K562 (cell line): Measurements from ENCODE around the gene KRT36. TPM values are rescaled to one million over a fixed set of nuclear protein-coding genes. Genes with fewer than 3 reads are reported as not detected.

ENCODE experiments used
- ATF4 ChIP-seq: fragments of 450-650 bp; formaldehyde crosslinking; IDR thresholded peaks from 2 replicates; pipeline ENCODE4 v1.4.0; 2022; ENCODE audit warnings: mild to moderate bottlenecking, moderate library complexity
- NCOA1 ChIP-seq: fragments of 450-650 bp; IDR thresholded peaks from 2 replicates; pipeline ENCODE4 v1.6.1; 2016; ENCODE audit warnings: low read depth
- POLR2AphosphoS5 ChIP-seq: IDR thresholded peaks from 2 replicates; pipeline ENCODE4 v1.6.1; 2011; ENCODE audit warnings: mild to moderate bottlenecking, low read depth, low read length, moderate library complexity; ENCODE audit not compliant: control insufficient read depth, insufficient read depth
- POLR2G ChIP-seq: fragments of 200-400 bp; formaldehyde crosslinking; IDR thresholded peaks from 2 replicates; pipeline ENCODE4 v1.6.1; 2017; ENCODE audit warnings: low read depth, mild to moderate bottlenecking, antibody characterized with exemption, low read length, moderate library complexity
- PRMT5 ChIP-seq: sonication (generic); formaldehyde crosslinking; IDR thresholded peaks from 2 replicates; pipeline ENCODE4 v1.5.0; 2020; ENCODE audit warnings: missing genetic modification reagents
- SREBF2 ChIP-seq: sonication (generic); formaldehyde crosslinking; IDR thresholded peaks from 2 replicates; pipeline ENCODE4 v1.4.0; 2020; ENCODE audit warnings: mild to moderate bottlenecking, missing genetic modification reagents
- TCF3 ChIP-seq: sonication (generic); formaldehyde crosslinking; IDR thresholded peaks from 2 replicates; pipeline ENCODE4 v1.4.0; 2020; ENCODE audit warnings: mild to moderate bottlenecking, missing genetic modification reagents
- UBTF ChIP-seq, 2 experiments: IDR thresholded peaks; 2 replicates each; pipeline ENCODE4 v1.6.1; 2012; ENCODE audit warnings: improper control_type of control experiment in 2 of 2, low read depth in 2 of 2, low read length in 2 of 2, borderline replicate concordance in 1 of 2
- ZBTB11 ChIP-seq, 3 experiments: fragments of 200-800 bp in 1 of 3; fragments of 250-450 bp in 1 of 3; fragments of 450-650 bp in 1 of 3; sonication (Bioruptor Pico) in 1 of 3; sonication (Bioruptor generic) in 1 of 3; formaldehyde crosslinking in 1 of 3; IDR thresholded peaks; 2 replicates each; pipeline versions ENCODE4 v1.6.1 to v1.8.0; 2016 to 2022; ENCODE audit warnings: mild to moderate bottlenecking in 2 of 3, missing genetic modification characterization in 2 of 3, missing compliant biosample characterization in 1 of 3, moderate library complexity in 1 of 3
- ZHX1 ChIP-seq: fragments of 150-350 bp; conservative IDR thresholded peaks from 2 replicates; pipeline ENCODE4 v1.6.1; 2014; ENCODE audit warnings: low read length
- ZKSCAN1 ChIP-seq: fragments of 150-350 bp; IDR thresholded peaks from 2 replicates; pipeline ENCODE4 v1.6.1; 2016; ENCODE audit warnings: low read depth, low read length
- polyA plus RNA-seq, 8 experiments: library from polyadenylated mRNA; depleted of rRNA in 4 of 8; stranded (reverse) in 5 of 8; unstranded in 3 of 8; fragments of >200 nt; fragmentation: Nextera tagmentation in 2 of 8; fragmentation: Illumina TruSeq in 1 of 8; extraction: Ambion mirVana in 2 of 8; extraction: Trizol in 1 of 8; gene quantifications; 2 replicates each; pipeline versions ENCODE4 v1.2.1 to v1.2.3, GENCODE V29; 2011 to 2014; ENCODE audit warnings: inconsistent platforms in 1 of 8, missing spikeins in 1 of 8
- total RNA-seq, 7 experiments: library from RNA; depleted of rRNA in 6 of 7; stranded (reverse); fragments of >200 nt in 6 of 7; fragmentation: Illumina TruSeq in 2 of 7; extraction: Trizol in 2 of 7; gene quantifications; 2 replicates each; pipeline versions ENCODE4 v1.2.1 to v1.2.3, GENCODE V29; 2011 to 2021; ENCODE audit warnings: low replicate concordance in 1 of 7

The KRT36 gene
- total and polyA plus RNA-seq, 9 of the 15 experiments (the other 6 are each of a cell fraction or from before 2014, with no cell fraction given) = 0.04 TPM; not detected in 8

GRCh38 chr17:41500131-41500911 lies 10.6 kb upstream of the KRT36 start (continued):
- TF ChIP-seq ZBTB11 (CRISPR knock-in tag; IDR thresholded peaks at IDR 0.05) (0 out of 6 replicates have a peak, but pooled peaks of 1 of the 3 experiments have one; percentile 38), POLR2G (peak; percentile 56), UBTF (IDR thresholded peaks at IDR 0.05; ENCODE audit: borderline replicate concordance in 1 of 2, low read depth in 2 of 2, low read length in 2 of 2) (no peak), SREBF2 (CRISPR knock-in tag) (0 out of 2 replicates have a peak, but pooled peaks have one; percentile 67), ZKSCAN1 (0 out of 2 replicates have a peak, but pooled peaks have one; percentile 5), TCF3 (CRISPR knock-in tag) (peak; percentile 60), NCOA1 (peak; percentile 56), POLR2AphosphoS5 (0 out of 2 replicates have a peak, but pooled peaks have one; percentile 27), ATF4 (CRISPR knock-in tag) (no peak), ZHX1 (no peak), PRMT5 (CRISPR knock-in tag) (no peak)
